Measurements from ENCODE around the gene ANO2.

ANO2 gene

DNA sequence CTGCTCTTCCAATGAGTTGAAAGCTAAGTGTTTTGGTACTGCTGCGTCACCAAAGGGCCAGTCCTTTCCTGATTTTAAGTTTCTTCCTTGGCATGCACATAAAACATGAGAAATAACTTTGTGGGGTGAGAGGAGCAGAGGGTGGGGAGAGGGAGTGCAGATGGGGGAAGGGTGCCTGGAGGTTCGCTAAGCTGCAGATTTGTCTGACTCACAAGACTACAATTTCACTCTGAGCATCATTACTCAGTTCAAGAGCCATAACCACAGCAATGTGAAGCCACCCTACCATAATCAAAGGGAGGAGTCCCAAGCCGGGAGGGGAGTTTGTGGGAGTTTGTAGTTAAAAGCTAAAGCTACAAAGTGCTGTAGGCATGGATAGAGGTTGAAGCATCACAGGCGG is 136.1 kb downstream of the ANO2 start:
- WGBS: 87% methylated on average over 3 of the region's 4 CpGs
- no peak overlapping the region for H3K27ac ChIP-seq (ENCODE audit: low read depth, low read length)
- H3K9me3 ChIP-seq (ENCODE audit: insufficient read depth, low read depth, low read length): no peaks in the 10 kb centered on the region
- no peaks in the 10 kb centered on the region for H3K27me3 ChIP-seq (ENCODE audit: insufficient read depth, low read length)
- no peak overlapping the region for H3K4me3 ChIP-seq (ENCODE audit: low read length)
- H3K4me1 ChIP-seq (ENCODE audit: insufficient read depth, low read length): no peaks in the 10 kb centered on the region
- H3K9ac ChIP-seq (ENCODE audit: low read depth, low read length): peak overlapping the region; percentile 24; the same call in 1 of the 2 replicates
- no peaks in the 10 kb centered on the region for H3K36me3 ChIP-seq (ENCODE audit: insufficient read depth, low read length)

DNA sequence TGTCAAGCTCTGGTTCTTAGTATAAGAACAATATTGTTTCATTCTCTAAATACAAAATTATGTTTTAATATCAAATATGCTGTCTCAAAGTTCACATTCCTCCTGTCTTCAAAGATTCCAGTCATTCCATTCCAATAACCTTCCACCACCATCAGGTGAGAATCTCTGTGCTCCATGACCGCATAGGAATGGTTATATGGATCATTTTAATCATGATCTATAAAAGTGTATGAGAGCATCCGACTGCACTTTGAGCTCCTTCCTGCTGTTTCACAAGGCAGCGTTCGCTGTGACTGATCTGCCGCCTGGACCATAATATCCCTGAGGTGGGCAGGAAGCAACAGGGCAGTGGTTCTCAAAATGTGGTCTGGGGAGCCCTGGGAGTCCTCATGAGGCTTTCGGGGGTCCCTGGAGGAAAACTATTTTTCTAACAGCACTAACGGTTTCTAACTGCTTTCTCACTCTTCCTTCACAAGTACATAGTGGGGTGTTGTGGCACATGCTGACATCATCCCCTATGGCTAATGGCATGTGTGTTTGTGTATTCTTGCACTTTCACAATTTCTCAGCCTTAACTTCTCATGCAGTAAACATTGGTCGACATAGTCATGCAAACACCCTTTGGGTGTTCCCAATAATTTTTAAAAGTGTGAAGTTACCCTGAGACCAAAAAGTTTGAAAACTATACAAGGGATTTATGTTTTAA is 137.4 kb downstream of the ANO2 start:
- Histone ChIP-seq H3K27ac (ENCODE audit: low read depth, low read length) (no peak overlapping the region), H3K4me3 (ENCODE audit: low read length) (no peak overlapping the region), H3K9me3 (ENCODE audit: insufficient read depth, low read depth, low read length) (no peaks in the 10 kb centered on the region), H3K36me3 (ENCODE audit: insufficient read depth, low read length) (no peaks in the 10 kb centered on the region), H3K4me1 (ENCODE audit: insufficient read depth, low read length) (no peaks in the 10 kb centered on the region), H3K9ac (ENCODE audit: low read depth, low read length) (no peak overlapping the region), H3K27me3 (ENCODE audit: insufficient read depth, low read length) (no peaks in the 10 kb centered on the region)
- 96% methylated on average over 6 of the region's 8 CpGs for WGBS

DNA sequence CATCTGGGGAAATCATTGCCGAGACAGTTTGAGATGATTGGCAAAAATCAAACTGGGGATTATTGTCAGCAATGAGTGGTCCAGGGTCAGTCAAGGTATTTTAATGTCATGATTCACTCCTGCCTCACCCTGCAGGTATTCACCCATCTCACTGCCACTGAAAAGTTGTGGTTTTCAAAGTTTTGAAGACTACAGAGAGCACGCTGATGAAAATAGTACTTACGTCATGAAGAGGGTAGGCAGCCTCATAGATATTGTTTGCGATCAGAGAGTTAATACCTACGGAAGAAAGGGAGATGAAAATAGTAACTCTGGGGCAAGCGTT is 138.0 kb downstream of the ANO2 start:
- no peak overlapping the region for H3K27ac ChIP-seq (ENCODE audit: low read depth, low read length)
- no peaks in the 10 kb centered on the region for H3K9me3 ChIP-seq (ENCODE audit: insufficient read depth, low read depth, low read length)
- no peak overlapping the region for H3K4me3 ChIP-seq (ENCODE audit: low read length)
- H3K36me3 ChIP-seq (ENCODE audit: insufficient read depth, low read length): no peaks in the 10 kb centered on the region
- H3K9ac ChIP-seq (ENCODE audit: low read depth, low read length): no peak overlapping the region
- no peaks in the 10 kb centered on the region for H3K27me3 ChIP-seq (ENCODE audit: insufficient read depth, low read length)
- no peaks in the 10 kb centered on the region for H3K4me1 ChIP-seq (ENCODE audit: insufficient read depth, low read length)
- 97% methylated on average over 6 of the region's 6 CpGs for WGBS

DNA sequence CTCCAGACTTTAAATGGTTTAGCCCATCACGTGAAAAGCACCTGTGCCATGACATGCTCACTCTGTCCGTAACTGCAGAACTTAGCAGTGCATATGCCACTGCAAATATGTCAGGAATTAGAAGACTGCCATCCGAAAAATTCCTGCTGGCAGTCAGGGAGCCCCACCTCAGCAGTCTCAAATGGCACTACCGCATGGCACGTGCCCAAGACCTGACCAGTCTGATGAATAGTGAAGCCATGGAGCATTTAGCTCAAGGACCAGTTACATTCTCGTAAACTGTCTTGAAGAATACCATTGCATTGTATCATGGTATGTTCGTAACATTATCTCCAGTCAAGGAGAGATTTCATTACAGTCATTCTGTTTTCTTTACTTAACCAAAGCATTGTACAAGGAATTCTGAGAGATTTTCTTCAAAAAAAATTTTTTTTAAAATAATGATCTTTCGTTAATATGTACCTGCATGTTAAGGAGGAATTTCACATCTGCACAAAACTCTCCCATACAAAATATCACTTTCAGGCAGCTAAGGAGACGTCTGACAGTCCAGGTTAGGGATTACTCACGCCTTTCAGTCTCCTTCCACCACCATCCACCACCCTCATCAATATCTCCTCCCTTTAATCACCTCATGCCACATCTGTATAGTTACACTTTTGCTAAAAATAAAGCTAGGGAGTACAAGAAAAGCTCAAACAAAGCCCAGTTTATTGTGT is 138.5 kb downstream of the ANO2 start:
- no peak overlapping the region for H3K4me3 ChIP-seq (ENCODE audit: low read length)
- no peak overlapping the region for H3K27ac ChIP-seq (ENCODE audit: low read depth, low read length)

DNA sequence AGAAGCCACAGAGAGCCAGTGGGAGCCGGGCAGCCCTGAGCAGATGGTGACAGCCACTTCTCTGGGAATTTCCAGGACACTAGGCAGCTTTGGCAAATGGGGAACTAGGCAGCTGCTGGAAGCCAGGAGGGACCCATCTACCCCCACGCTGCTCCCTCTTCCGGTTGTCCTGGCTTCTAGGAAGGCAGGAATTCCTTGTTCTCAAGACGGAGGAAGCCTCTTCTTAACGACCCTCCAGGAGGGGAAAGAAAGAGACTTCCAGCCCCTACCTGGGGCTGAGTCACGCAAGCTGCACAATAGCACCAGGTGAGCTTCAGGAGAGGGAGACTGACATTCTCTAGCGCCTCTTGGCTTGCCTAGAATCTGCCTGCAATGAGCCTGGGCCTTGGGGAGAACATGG is 141.5 kb downstream of the ANO2 start:
- Histone ChIP-seq H3K9me3 (ENCODE audit: insufficient read depth, low read depth, low read length) (no peaks in the 10 kb centered on the region), H3K36me3 (ENCODE audit: insufficient read depth, low read length) (no peaks in the 10 kb centered on the region), H3K27ac (ENCODE audit: low read depth, low read length) (no peak overlapping the region), H3K4me3 (ENCODE audit: low read length) (no peak overlapping the region), H3K9ac (ENCODE audit: low read depth, low read length) (no peak overlapping the region), H3K27me3 (ENCODE audit: insufficient read depth, low read length) (no peaks in the 10 kb centered on the region), H3K4me1 (ENCODE audit: insufficient read depth, low read length) (no peaks in the 10 kb centered on the region)
- 87% methylated on average over 7 of the region's 7 CpGs for WGBS

More for the DNA sequence above, 138.5 kb downstream of the ANO2 start:
- Histone ChIP-seq H3K4me1 (ENCODE audit: insufficient read depth, low read length) (no peaks in the 10 kb centered on the region), H3K9ac (ENCODE audit: low read depth, low read length) (no peak overlapping the region), H3K27me3 (ENCODE audit: insufficient read depth, low read length) (no peaks in the 10 kb centered on the region), H3K36me3 (ENCODE audit: insufficient read depth, low read length) (no peaks in the 10 kb centered on the region), H3K9me3 (ENCODE audit: insufficient read depth, low read depth, low read length) (no peaks in the 10 kb centered on the region)
- WGBS: 94% methylated on average over 9 of the region's 10 CpGs

DNA sequence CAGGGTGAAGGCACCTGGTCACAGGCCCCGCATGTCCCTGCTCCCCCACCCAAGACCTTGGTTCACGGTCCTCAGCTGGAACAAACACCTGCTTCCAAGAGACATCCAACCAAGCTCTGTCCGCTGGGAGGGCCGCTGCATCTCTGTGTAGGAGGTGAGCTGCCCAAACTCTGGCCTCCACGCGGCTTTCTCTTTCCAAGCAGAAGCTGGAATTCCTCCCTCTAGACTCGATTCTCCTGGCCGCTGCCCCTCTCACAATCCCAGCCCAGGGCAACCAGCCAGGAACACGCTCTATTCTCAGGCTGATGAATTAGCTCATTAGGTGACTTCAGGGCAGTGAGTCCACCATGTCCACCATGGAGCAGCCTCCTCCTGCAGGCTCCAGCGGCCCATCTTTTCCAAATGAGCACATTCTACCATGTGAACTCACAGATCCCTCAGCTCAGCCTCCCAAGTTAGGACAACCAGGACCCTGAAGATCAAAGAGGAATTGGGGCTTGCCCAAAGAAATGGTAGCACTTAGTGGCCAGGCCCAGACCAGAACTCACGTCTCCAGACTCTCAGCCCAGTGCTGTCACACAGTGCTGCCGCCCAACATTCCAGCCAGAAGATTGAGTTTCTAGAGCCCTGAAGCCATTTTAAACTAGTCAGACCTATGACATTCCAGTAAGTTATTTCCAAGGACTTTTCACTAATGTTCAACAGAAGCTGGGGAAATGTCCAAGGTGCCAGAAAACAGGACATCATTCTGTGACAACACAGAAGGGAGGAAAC is 146.6 kb downstream of the ANO2 start:
- Histone ChIP-seq H3K27me3 (ENCODE audit: insufficient read depth, low read length) (no peaks in the 10 kb centered on the region), H3K4me3 (ENCODE audit: low read length) (no peak overlapping the region), H3K4me1 (ENCODE audit: insufficient read depth, low read length) (no peaks in the 10 kb centered on the region), H3K9ac (ENCODE audit: low read depth, low read length) (no peak overlapping the region), H3K36me3 (ENCODE audit: insufficient read depth, low read length) (no peaks in the 10 kb centered on the region), H3K27ac (ENCODE audit: low read depth, low read length) (no peak overlapping the region), H3K9me3 (ENCODE audit: insufficient read depth, low read depth, low read length) (no peaks in the 10 kb centered on the region)
- 96% methylated on average over 12 of the region's 12 CpGs for WGBS

DNA sequence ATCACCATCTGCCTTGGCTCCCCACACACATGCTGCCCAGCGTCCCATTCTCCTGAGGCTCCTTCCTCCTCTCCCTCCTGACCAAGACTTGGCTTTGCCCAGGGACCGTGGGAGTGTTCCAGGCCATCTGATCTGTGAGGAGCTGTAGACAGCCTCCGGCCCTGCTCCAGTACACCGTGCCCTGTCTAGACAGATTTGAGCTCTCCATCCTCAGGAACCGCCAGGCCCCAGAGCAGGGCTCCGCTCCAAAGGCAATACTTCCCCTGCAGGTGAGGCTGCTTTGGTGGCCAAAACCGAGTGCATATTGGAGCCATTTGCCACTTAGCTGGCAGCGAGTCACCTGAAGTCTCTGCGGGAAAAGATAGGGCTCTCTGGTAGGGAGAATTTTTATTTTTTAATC is 147.4 kb downstream of the ANO2 start:
- Histone ChIP-seq H3K4me3 (ENCODE audit: low read length) (no peak overlapping the region), H3K4me1 (ENCODE audit: insufficient read depth, low read length) (no peaks in the 10 kb centered on the region), H3K27me3 (ENCODE audit: insufficient read depth, low read length) (no peaks in the 10 kb centered on the region), H3K9me3 (ENCODE audit: insufficient read depth, low read depth, low read length) (no peaks in the 10 kb centered on the region), H3K36me3 (ENCODE audit: insufficient read depth, low read length) (no peaks in the 10 kb centered on the region), H3K27ac (ENCODE audit: low read depth, low read length) (no peak overlapping the region), H3K9ac (ENCODE audit: low read depth, low read length) (no peak overlapping the region)
- WGBS: 93% methylated on average over 9 of the region's 9 CpGs

DNA sequence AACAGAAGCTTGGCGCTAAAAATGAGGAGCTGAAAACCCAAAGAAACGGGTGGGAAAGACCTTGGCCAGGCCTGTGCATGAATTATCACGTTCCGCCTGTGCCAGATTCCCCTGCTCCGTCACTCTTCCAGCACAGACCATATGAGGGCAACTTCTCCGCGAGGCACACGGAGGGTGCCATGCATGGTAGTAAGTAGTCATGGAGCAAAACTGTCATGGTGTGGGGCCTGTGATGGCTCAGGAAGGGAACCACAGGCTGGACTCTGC is 148.2 kb downstream of the ANO2 start:
- Histone ChIP-seq H3K27me3 (ENCODE audit: insufficient read depth, low read length) (no peaks in the 10 kb centered on the region), H3K36me3 (ENCODE audit: insufficient read depth, low read length) (no peaks in the 10 kb centered on the region), H3K27ac (ENCODE audit: low read depth, low read length) (no peak overlapping the region), H3K9me3 (ENCODE audit: insufficient read depth, low read depth, low read length) (no peaks in the 10 kb centered on the region), H3K4me1 (ENCODE audit: insufficient read depth, low read length) (no peaks in the 10 kb centered on the region), H3K4me3 (ENCODE audit: low read length) (no peak overlapping the region), H3K9ac (ENCODE audit: low read depth, low read length) (no peak overlapping the region)
- WGBS: 89% methylated on average over 8 of the region's 8 CpGs

DNA sequence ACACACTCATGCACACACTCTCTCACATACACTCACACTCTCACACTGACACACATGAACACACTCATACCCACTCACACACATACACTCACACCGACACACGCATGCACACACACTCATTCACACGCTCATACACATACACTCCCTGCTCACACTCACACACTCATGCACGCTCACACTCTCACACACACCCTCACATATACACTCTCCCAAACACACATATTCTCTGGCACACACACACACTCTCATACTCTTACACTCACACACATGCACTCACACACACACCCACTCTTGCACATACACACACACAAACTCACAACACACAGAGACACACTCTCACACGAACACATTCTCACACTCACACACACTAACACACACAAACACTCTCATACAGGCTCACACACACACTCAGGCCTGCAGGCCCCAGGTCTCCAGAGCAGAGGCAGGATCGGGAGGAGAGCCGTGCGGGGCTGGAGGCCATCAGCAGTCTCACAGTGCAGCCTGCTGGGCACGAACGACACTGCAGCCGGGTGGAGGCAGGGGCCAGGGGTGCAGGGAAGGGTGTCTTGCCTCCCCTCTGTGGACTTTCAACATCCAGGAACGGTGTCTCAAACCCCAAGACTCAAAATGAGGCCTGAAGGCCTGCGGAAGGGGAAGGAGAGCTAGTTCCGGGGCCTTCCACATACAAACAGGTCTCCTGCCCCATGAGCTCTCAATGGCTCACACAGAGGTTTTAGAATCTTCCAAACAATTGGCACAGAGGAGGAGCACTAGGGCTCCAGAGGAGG is 148.7 kb downstream of the ANO2 start:
- Histone ChIP-seq H3K4me3 (ENCODE audit: low read length) (no peak overlapping the region), H3K27me3 (ENCODE audit: insufficient read depth, low read length) (no peaks in the 10 kb centered on the region), H3K27ac (ENCODE audit: low read depth, low read length) (no peak overlapping the region), H3K4me1 (ENCODE audit: insufficient read depth, low read length) (no peaks in the 10 kb centered on the region), H3K9me3 (ENCODE audit: insufficient read depth, low read depth, low read length) (no peaks in the 10 kb centered on the region), H3K36me3 (ENCODE audit: insufficient read depth, low read length) (no peaks in the 10 kb centered on the region), H3K9ac (ENCODE audit: low read depth, low read length) (no peak overlapping the region)
- 67% methylated on average over 14 of the region's 14 CpGs for WGBS

DNA sequence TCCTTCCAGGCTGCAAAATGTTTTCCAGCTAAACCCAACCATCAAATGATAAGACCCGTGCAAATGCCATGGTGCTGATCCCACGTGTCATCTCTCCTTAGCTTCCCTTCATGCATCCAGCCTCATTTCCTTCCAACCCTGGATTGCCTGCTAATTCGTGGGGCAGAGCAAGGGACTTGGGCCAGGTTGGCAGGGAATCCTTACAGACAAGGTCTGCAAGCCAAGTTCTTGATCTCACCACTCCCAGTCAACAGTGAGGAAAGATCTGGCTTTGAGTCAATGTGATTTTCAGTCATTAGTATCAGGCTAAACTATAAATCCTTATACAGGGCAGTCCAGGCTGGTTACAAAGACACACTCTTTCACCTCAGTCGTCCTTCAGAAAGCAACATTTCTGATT is 150.9 kb downstream of the ANO2 start:
- H3K27me3 ChIP-seq (ENCODE audit: insufficient read depth, low read length): no peaks in the 10 kb centered on the region
- no peak overlapping the region for H3K9ac ChIP-seq (ENCODE audit: low read depth, low read length)
- no peaks in the 10 kb centered on the region for H3K9me3 ChIP-seq (ENCODE audit: insufficient read depth, low read depth, low read length)
- H3K4me3 ChIP-seq (ENCODE audit: low read length): no peak overlapping the region
- H3K36me3 ChIP-seq (ENCODE audit: insufficient read depth, low read length): no peaks in the 10 kb centered on the region
- H3K27ac ChIP-seq (ENCODE audit: low read depth, low read length): no peak overlapping the region
- H3K4me1 ChIP-seq (ENCODE audit: insufficient read depth, low read length): no peaks in the 10 kb centered on the region
- WGBS: 76% methylated on average over 4 of the region's 4 CpGs

DNA sequence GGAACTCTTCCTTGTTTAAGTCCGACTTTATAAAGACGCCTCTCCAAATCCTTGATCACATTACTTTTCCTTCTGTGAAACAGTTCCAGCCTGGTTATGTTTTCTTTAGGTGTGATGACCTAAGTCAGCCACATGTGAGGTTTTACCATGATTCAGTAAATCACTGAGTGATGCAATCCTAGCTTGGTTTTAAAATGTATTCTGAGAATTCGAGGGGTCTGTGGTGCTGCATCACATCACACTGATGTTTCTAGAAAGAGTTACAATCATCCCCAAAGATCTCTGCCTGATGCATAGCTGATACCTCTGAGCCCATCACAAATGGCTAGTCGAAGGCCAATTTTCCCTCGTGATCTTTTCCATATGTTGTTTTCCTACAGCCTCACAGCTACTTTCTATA is 152.7 kb downstream of the ANO2 start:
- Histone ChIP-seq H3K27me3 (ENCODE audit: insufficient read depth, low read length) (no peaks in the 10 kb centered on the region), H3K9ac (ENCODE audit: low read depth, low read length) (no peak overlapping the region), H3K4me3 (ENCODE audit: low read length) (no peak overlapping the region), H3K9me3 (ENCODE audit: insufficient read depth, low read depth, low read length) (no peaks in the 10 kb centered on the region), H3K27ac (ENCODE audit: low read depth, low read length) (no peak overlapping the region), H3K4me1 (ENCODE audit: insufficient read depth, low read length) (no peaks in the 10 kb centered on the region), H3K36me3 (ENCODE audit: insufficient read depth, low read length) (no peaks in the 10 kb centered on the region)
- 85% methylated on average over 5 of the region's 5 CpGs for WGBS

Measured in HUES64 (cell line).